GM21723 (cell line): ENCODE measurements around the gene DHX30.
"Not testable (repeated sequence)": the region's sequence is repeated elsewhere in the genome, so short reads cannot be mapped to it uniquely, and the experiment has no call there.

Experiments used
- ATAC-seq: cut with Tn5 transposase; IDR thresholded peaks from one replicate; pipeline ENCODE4 v1.9.1; 2021; ENCODE audit warnings: mild to moderate bottlenecking, moderate library complexity; ENCODE audit not compliant: unreplicated experiment

Gene DHX30

GRCh38 chr3:47882338-47882737 is 79.4 kb downstream of the DHX30 start:
- ATAC-seq: no peak

GRCh38 chr3:47884603-47885002 is 81.7 kb downstream of the DHX30 start:
- no peak for ATAC-seq

- no peak for ATAC-seq
Observed at GRCh38 chr3:47885168-47885567, 82.2 kb downstream of the DHX30 start.

- not testable (repeated sequence) for ATAC-seq
Observed at GRCh38 chr3:47887991-47888390, 85.1 kb downstream of the DHX30 start.

- no peak for ATAC-seq
Observed at GRCh38 chr3:47888986-47889757, 86.2 kb downstream of the DHX30 start.

GRCh38 chr3:47890126-47890827 is 87.3 kb downstream of the DHX30 start:
- ATAC-seq: no peak

GRCh38 chr3:47890828-47891612 is 88.1 kb downstream of the DHX30 start:
- no peak for ATAC-seq

- no peak for ATAC-seq
Observed at GRCh38 chr3:47891613-47892005, 88.7 kb downstream of the DHX30 start.

GRCh38 chr3:47892286-47893040 is 89.5 kb downstream of the DHX30 start:
- no peak for ATAC-seq

- ATAC-seq: no peak
Observed at GRCh38 chr3:47895241-47895640, 92.3 kb downstream of the DHX30 start.

GRCh38 chr3:47896736-47897135 is 93.8 kb downstream of the DHX30 start:
- no peak for ATAC-seq

- no peak for ATAC-seq
Observed at GRCh38 chr3:47897954-47898353, 95.0 kb downstream of the DHX30 start.

- ATAC-seq: no peak
Observed at GRCh38 chr3:47899495-47900108, 96.7 kb downstream of the DHX30 start.
